CD4-positive, alpha-beta T cell treated with Interleukin-17A for 4 hours (primary cell): Measurements from ENCODE around the gene ZNF101.
"Not testable (repeated sequence)": the region's sequence is repeated elsewhere in the genome, so short reads cannot be mapped to it uniquely, and the experiment has no call there.

Experiments
- DNase-seq: peaks from one replicate; pipeline ENCODE4 v3.0.0-alpha.2; 2020; ENCODE audit warnings: mixed read lengths

ZNF101 gene

DNA sequence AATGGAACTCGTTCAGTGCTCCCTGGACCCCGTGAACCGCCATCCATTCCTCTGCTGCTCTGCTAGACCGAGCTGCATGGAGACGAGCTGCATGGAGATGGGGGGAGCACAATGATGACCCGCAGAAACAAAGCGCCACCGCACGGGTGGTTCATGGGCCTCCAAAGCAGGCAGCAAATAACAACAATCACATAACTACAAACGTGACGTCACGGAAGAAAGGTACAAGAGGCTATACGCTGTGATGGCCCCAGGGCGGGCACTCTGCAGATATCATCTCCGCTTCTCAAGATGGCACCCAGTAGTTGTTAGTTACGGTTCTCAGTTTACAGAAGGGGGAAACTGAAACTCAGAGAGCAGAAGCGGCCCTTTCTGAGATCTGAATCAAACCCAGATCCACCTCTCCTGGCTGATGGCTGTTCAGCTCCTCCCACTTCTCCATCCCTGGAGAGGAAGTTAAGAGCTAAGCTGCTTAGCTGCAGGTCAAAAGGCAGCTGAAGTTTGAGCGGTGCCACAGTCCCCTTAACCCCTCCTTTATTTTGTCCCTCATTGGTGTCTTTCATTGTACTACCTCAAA is 6.9 kb upstream of the ZNF101 start:
- no peak for DNase-seq

DNA sequence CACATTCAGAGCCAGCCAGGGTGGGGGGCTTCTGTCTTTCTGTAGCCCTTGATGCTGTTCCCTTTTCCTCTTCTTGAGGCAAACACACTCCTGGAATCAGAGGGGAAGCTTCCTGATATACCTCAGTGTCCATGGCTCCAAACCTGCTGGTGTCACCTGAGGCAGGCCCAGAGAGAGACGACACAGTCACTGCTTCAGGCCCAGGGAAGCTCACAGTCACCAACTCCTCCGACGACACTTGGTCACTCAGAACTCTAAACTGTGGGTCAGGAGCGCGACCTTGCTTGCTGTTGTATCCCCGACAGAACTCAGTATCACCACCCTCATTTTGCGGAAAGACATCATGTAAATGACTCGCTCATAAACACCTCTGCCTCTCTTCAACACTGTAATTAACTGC is 6.3 kb upstream of the ZNF101 start:
- DNase-seq: no peak

- no peak for DNase-seq
These were observed 5.8 kb upstream of the ZNF101 start for GRCh38 chr19:19662871-19663255.

GRCh38 chr19:19663256-19664120 is 5.2 kb upstream of the ZNF101 start, which contains the start of gene ATP13A1:
Gene ATP13A1 (minus strand): TSS chr19:19663676. CDS start chr19:19663666, 10 bp downstream.
- peak; percentile 95 for DNase-seq

DNA sequence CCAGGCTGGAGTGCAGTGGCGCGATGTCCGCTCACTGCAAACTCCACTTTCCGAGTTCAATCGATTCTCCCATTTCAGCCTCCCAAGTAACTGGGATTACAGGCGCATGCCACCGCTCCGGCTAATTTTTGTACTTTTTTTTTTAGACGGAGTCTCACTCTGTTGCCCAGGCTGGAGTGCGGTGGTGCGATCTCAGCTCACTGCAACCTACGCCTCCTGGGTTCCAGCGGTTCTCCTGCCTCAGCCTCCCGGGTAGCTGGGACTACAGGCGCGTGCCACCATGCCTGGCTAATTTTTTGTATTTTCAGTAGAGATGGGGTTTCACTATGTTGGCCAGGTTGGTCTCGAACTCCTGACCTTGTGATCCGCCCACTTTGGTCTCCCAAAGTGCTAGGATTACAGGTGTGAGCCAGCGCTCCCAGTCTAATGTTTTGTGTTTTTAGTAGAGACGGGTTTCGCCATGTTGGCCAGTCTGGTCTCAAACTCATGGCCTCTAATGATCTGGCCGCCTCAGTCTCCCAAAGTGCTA is 3.2 kb upstream of the ZNF101 start:
- not testable (repeated sequence) for DNase-seq

- DNase-seq: no peak
These were observed 1.5 kb downstream of the ZNF101 start for GRCh38 chr19:19670070-19670551.

- no peak for DNase-seq
These were observed 4.2 kb downstream of the ZNF101 start for GRCh38 chr19:19672816-19673215.

GRCh38 chr19:19674315-19674714 is 5.7 kb downstream of the ZNF101 start:
- no peak for DNase-seq

GRCh38 chr19:19677579-19677978 is 8.9 kb downstream of the ZNF101 start:
- DNase-seq: no peak

GRCh38 chr19:19679176-19680073 is 10.8 kb downstream of the ZNF101 start:
- DNase-seq: no peak

GRCh38 chr19:19686119-19686518 is 17.5 kb downstream of the ZNF101 start:
- not testable (repeated sequence) for DNase-seq

GRCh38 chr19:19686580-19686979 is 17.9 kb downstream of the ZNF101 start:
- DNase-seq: no peak

GRCh38 chr19:19687090-19687489 is 18.5 kb downstream of the ZNF101 start:
- DNase-seq: no peak

- not testable (repeated sequence) for DNase-seq
These were observed 20.4 kb downstream of the ZNF101 start for GRCh38 chr19:19689023-19689422.

DNA sequence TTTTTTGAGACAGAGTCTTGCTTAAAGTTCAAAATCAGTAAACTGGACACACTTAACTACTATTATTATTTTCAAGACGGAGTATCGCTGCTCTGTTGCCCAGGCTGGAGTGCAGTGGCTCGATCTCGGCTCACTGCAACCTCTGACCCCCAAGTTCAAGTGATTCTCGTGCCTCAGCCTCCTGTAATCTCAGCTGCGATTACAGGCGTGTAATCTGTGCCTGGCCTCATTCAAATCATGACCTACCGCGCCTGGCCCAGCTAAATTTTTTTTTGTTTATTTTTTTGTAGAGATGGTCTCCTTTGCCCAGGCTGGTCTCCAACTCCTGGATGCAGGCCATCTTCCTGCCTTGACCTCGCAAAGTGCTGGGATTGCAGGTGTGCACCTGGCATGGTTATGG is 23.0 kb downstream of the ZNF101 start:
- no peak for DNase-seq

GRCh38 chr19:19696386-19696785 is 27.7 kb downstream of the ZNF101 start:
- no peak for DNase-seq

DNA sequence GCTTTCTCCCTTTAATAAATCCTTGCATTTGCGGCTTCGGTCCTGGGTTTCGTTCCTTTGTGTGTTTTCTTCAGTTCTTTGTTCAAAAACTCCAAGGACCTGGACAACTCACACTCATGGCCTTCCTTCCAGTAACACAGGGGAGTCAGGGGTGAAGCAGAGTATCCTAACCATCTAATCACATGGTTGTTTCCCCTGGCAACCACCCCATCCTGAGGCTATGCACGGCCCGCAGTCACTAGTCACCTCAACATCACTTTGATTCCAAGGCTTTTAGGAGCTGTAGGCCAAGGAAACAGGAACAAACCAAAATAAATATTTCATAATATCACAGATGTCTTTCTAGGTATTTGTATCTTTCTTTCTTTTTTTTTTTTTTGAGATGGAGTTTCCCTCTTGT is 28.9 kb downstream of the ZNF101 start:
- no peak for DNase-seq

- not testable (repeated sequence) for DNase-seq
These were observed 31.9 kb downstream of the ZNF101 start for GRCh38 chr19:19700493-19700892.

DNA sequence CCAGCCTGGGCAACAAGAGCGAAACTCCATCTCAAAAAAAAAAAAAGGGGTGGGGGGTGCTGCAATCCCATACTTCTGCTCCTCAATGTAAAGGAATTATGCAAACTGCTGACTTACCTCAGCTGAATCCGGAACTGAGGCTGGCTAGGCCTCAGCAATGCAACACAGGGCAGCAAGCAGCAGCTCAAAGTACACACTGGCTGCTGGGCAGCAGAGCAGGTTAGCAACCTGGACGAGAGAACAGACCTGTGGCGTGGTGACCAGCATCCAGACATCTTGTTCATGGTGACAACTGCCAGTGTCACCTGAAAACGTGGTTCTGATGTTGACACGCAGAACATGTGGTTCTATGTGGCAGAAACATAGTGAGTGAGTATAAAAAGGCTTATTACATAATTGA is 36.2 kb downstream of the ZNF101 start:
- DNase-seq: no peak

GRCh38 chr19:19710506-19710905 is 41.9 kb downstream of the ZNF101 start:
- no peak for DNase-seq

DNA sequence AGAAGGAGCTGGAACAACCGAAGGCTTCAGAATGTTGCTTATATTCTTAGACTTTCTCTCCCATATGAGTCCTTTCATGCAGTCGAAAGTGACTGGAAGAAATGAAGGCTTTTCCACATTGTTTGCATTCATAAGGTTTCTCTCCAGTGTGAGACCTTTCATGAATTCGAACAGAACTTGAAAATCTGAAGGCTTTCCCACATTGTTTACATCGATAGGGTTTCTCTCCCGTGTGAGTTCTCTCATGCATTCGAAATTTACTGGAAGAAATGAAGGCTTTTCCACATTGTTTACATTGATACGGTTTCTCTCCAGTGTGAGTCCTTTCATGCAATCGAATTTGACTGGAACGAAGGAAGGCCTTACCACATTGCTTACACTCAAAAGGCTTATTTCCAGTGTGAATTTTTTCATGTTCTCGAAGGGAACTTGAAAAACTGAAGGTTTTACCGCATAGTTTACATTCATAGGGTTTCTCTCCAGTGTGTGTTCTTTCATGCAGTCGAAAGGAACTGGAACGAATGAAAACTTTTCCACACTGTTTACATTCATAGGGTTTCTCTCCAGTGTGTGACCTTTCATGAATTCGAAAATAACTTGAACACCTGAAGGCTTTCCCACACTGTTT is 42.8 kb downstream of the ZNF101 start:
- DNase-seq: no peak
